T-cell (primary cell): ENCODE data around the gene CEP89. TPM values are rescaled to one million over a fixed set of nuclear protein-coding genes. Genes with fewer than 3 reads are reported as not detected.
"Not testable (repeated sequence)": the region's sequence is repeated elsewhere in the genome, so short reads cannot be mapped to it uniquely, and the experiment has no call there.

Experiments used
- ATAC-seq, 4 experiments: fragments of 200-7000 bp in 3 of 4; fragments of 150-1000 bp in 1 of 4; cut with Tn5 transposase; replicated peaks in 1 of 4; 1 replicate in 3 of 4; 2 replicates in 1 of 4; pipeline ENCODE4 v1.10.0; 2021; ENCODE audit warnings: moderate library complexity in 3 of 4, mild to moderate bottlenecking in 2 of 4, moderate number of reproducible peaks in 1 of 4
- CTCF ChIA-PET, 2 donors: fragments of 300-600 bp; sonication (Branson Sonifier 250); formaldehyde crosslinking; loops; one replicate each; lab custom pipeline; 2022; ENCODE audit warnings: antibody characterized with exemption in 2 of 2; lab: Charles Lee
- POLR2A ChIA-PET, 2 donors: fragments of 300-600 bp; sonication (Branson Sonifier 250); formaldehyde crosslinking; loops; one replicate each; lab custom pipeline; 2022; ENCODE audit warnings: antibody characterized with exemption in 2 of 2; lab: Charles Lee
- DNase-seq, 35 experiments: peaks; one replicate each; pipeline versions ENCODE4 v3.0.0 to v3.0.0-alpha.2; 2013 to 2023
- H3K27ac ChIP-seq: one replicate; pipeline ENCODE4 v1.5.1; 2013; ENCODE audit warnings: low read length
- H3K27me3 ChIP-seq, 2 experiments: replicated peaks in 1 of 2; 1 replicate in 1 of 2; 2 replicates in 1 of 2; pipeline versions ENCODE4 v1.6.1 to v1.7.0; 2013; ENCODE audit warnings: low read length in 1 of 2, mixed read lengths in 1 of 2; ENCODE audit not compliant: control insufficient read depth in 2 of 2, insufficient read depth in 2 of 2; ENCODE audit errors: extremely low read depth in 1 of 2
- H3K36me3 ChIP-seq, 2 donors: 1 replicate in 1 of 2; 2 replicates in 1 of 2; pipeline versions ENCODE4 v1.6.1 to v1.7.0; 2013; ENCODE audit warnings: low read length in 1 of 2; ENCODE audit not compliant: control insufficient read depth in 2 of 2, insufficient read depth in 1 of 2; ENCODE audit errors: extremely low read depth in 1 of 2
- H3K4me1 ChIP-seq, 2 experiments: 1 replicate in 1 of 2; 2 replicates in 1 of 2; pipeline versions ENCODE4 v1.6.1 to v1.7.0; 2013; ENCODE audit warnings: low read length in 2 of 2, mixed read lengths in 1 of 2; ENCODE audit not compliant: insufficient read depth in 2 of 2, control insufficient read depth in 1 of 2; ENCODE audit errors: extremely low read depth in 1 of 2
- H3K4me3 ChIP-seq, 2 donors: 1 replicate in 1 of 2; 2 replicates in 1 of 2; pipeline versions ENCODE4 v1.5.1 to v1.7.0; 2013; ENCODE audit warnings: mild to moderate bottlenecking in 2 of 2, low read length in 1 of 2, moderate library complexity in 1 of 2; ENCODE audit not compliant: control insufficient read depth in 1 of 2; ENCODE audit errors: extremely low read depth in 1 of 2
- H3K9me3 ChIP-seq: 2 replicates; pipeline ENCODE4 v1.7.0; 2013
- H3K27ac Mint-ChIP-seq, 2 donors: one replicate each; pipeline ENCODE4 v1.8.0; 2020 to 2021; ENCODE audit warnings: mild to moderate bottlenecking in 2 of 2, mixed read lengths in 2 of 2
- H3K27me3 Mint-ChIP-seq, 2 donors: one replicate each; pipeline ENCODE4 v1.8.0; 2021 to 2022; ENCODE audit warnings: mixed read lengths in 2 of 2
- H3K36me3 Mint-ChIP-seq: one replicate; pipeline ENCODE4 v1.8.0; 2021; ENCODE audit warnings: mixed read lengths
- H3K4me1 Mint-ChIP-seq, 3 donors: one replicate each; pipeline ENCODE4 v1.8.0; 2020 to 2022; ENCODE audit warnings: mixed read lengths in 3 of 3, mild to moderate bottlenecking in 1 of 3
- H3K4me3 Mint-ChIP-seq, 3 donors: one replicate each; pipeline ENCODE4 v1.8.0; 2020 to 2022; ENCODE audit warnings: mild to moderate bottlenecking in 3 of 3, mixed read lengths in 3 of 3, moderate library complexity in 3 of 3
- H3K9me3 Mint-ChIP-seq, 3 donors: one replicate each; pipeline ENCODE4 v1.8.0; 2020 to 2022; ENCODE audit warnings: mixed read lengths in 3 of 3
- WGBS: methylation state at CpG from one replicate; pipeline ENCODE4 v1.1.5; 2013; ENCODE audit warnings: missing lambda C conversion rate; ENCODE audit not compliant: insufficient coverage; 5-methylcytosine and 5-hydroxymethylcytosine counted together
- total RNA-seq, 35 experiments: library from RNA in 6 of 35; stranded (reverse) in 6 of 35; fragments of 120-200 nt in 1 of 35; gene quantifications; one replicate each; pipeline versions ENCODE4 v1.2.1 to v1.2.4 and lab custom pipeline; 2013 to 2026

CEP89 gene
- total RNA-seq, 5 donors from 2014 or later (not counting 1 experiment from before 2014, with no cell fraction given) = 8.1 to 19.9 (median 16.6) TPM

GRCh38 chr19:32988724-32989123 is 17.0 kb upstream of the CEP89 start:
- H3K4me1 ChIP-seq = no peaks in the 10 kb centered on the region
- no peak for DNase-seq
- no peak overlapping the region for H3K4me3 Mint-ChIP-seq
- H3K4me3 ChIP-seq = no peak overlapping the region
- no peak overlapping the region for H3K27ac Mint-ChIP-seq
- H3K27ac ChIP-seq = no peak overlapping the region
- peaks cover 1 to 7% (median 5%) of the 10 kb centered on the region in 3 donors for H3K4me1 Mint-ChIP-seq
- H3K9me3 Mint-ChIP-seq = no peaks in the 10 kb centered on the region
- POLR2A ChIA-PET = no interaction called here
- no peaks in the 10 kb centered on the region for H3K36me3 ChIP-seq
- 57% methylated on average over 2 of the region's 5 CpGs for WGBS
- ATAC-seq = no peak
- no peaks in the 10 kb centered on the region for H3K9me3 ChIP-seq
- no peaks in the 10 kb centered on the region for H3K27me3 Mint-ChIP-seq
- H3K36me3 Mint-ChIP-seq = no peaks in the 10 kb centered on the region
- H3K27me3 ChIP-seq = no peaks in the 10 kb centered on the region
- CTCF ChIA-PET = no interaction called here

GRCh38 chr19:32988254-32988653 is 16.5 kb upstream of the CEP89 start:
- CTCF ChIA-PET = not testable (repeated sequence)

GRCh38 chr19:32982488-32982887 is 10.7 kb upstream of the CEP89 start:
- H3K27ac ChIP-seq, H3K4me1 ChIP-seq, H3K36me3 ChIP-seq, CTCF ChIA-PET, H3K4me1 Mint-ChIP-seq, ATAC-seq, H3K27me3 Mint-ChIP-seq, H3K27me3 ChIP-seq, H3K36me3 Mint-ChIP-seq, H3K4me3 Mint-ChIP-seq, DNase-seq, H3K9me3 ChIP-seq, H3K27ac Mint-ChIP-seq, H3K9me3 Mint-ChIP-seq, H3K4me3 ChIP-seq, POLR2A ChIA-PET: not testable (repeated sequence)
- WGBS = 96% methylated on average over 3 of the region's 6 CpGs

More at GRCh38 chr19:32988254-32988653, 16.5 kb upstream of the CEP89 start:
- H3K9me3 Mint-ChIP-seq, H3K4me3 Mint-ChIP-seq, H3K27me3 Mint-ChIP-seq, H3K27ac Mint-ChIP-seq, H3K4me3 ChIP-seq, H3K4me1 ChIP-seq, H3K36me3 Mint-ChIP-seq, POLR2A ChIA-PET, H3K9me3 ChIP-seq, H3K36me3 ChIP-seq, H3K4me1 Mint-ChIP-seq, ATAC-seq, DNase-seq, H3K27me3 ChIP-seq, H3K27ac ChIP-seq: not testable (repeated sequence)
- WGBS = 94% methylated on average over 5 of the region's 5 CpGs

- H3K27ac Mint-ChIP-seq, CTCF ChIA-PET, H3K27me3 ChIP-seq, H3K4me3 ChIP-seq, POLR2A ChIA-PET, H3K27ac ChIP-seq, DNase-seq, H3K27me3 Mint-ChIP-seq, H3K4me3 Mint-ChIP-seq, H3K4me1 ChIP-seq, H3K36me3 ChIP-seq, H3K9me3 Mint-ChIP-seq, H3K9me3 ChIP-seq, ATAC-seq, H3K4me1 Mint-ChIP-seq, H3K36me3 Mint-ChIP-seq: not testable (repeated sequence)
- WGBS = 71% methylated on average over 4 of the region's 7 CpGs
Observed at GRCh38 chr19:32979807-32980206, 8.0 kb upstream of the CEP89 start.

GRCh38 chr19:32977813-32978212 is 6.1 kb upstream of the CEP89 start:
- ATAC-seq, H3K9me3 ChIP-seq, DNase-seq, H3K4me1 ChIP-seq, H3K36me3 ChIP-seq, H3K36me3 Mint-ChIP-seq, H3K27me3 ChIP-seq, H3K27me3 Mint-ChIP-seq, H3K27ac Mint-ChIP-seq, H3K4me3 ChIP-seq, POLR2A ChIA-PET, H3K4me3 Mint-ChIP-seq, H3K4me1 Mint-ChIP-seq, H3K27ac ChIP-seq, H3K9me3 Mint-ChIP-seq: not testable (repeated sequence)
- CTCF ChIA-PET = interaction anchor here in 1 of 2 donors (0.7 kb wide), 1 partner anchor 300 kb away, joined by 4 read pairs; no protein-coding TSS in a partner anchor
- no CpG with 5 or more reads among the region's 4 CpGs for WGBS

GRCh38 chr19:32977280-32977679 is 5.5 kb upstream of the CEP89 start:
- H3K27ac Mint-ChIP-seq = no peak overlapping the region
- Histone ChIP-seq H3K9me3 (no peaks in the 10 kb centered on the region), H3K27me3 (no peaks in the 10 kb centered on the region), H3K36me3 (peaks cover 0 to 5% of the 10 kb centered on the region in 2 donors), H3K27ac (no peak overlapping the region), H3K4me3 (no peak overlapping the region), H3K4me1 (peaks cover 2 to 9% of the 10 kb centered on the region in 2 experiments)
- no peak overlapping the region for H3K4me3 Mint-ChIP-seq
- ChIA-PET POLR2A (no interaction called here), CTCF (interaction anchor here in 1 of 2 donors (0.7 kb wide), 1 partner anchor 300 kb away, joined by 4 read pairs; no protein-coding TSS in a partner anchor)
- 98% methylated on average over 3 of the region's 7 CpGs for WGBS
- ATAC-seq (no peak), DNase-seq (no peak)
- H3K27me3 Mint-ChIP-seq = no peaks in the 10 kb centered on the region
- H3K36me3 Mint-ChIP-seq = no peaks in the 10 kb centered on the region
- no peaks in the 10 kb centered on the region for H3K9me3 Mint-ChIP-seq
- peaks cover 0 to 7% (median 4%) of the 10 kb centered on the region in 3 donors for H3K4me1 Mint-ChIP-seq
